SH-SY5Y (cell line): ENCODE results near the gene GALNT9.

Experiments used
- GATA2 ChIP-seq: IDR thresholded peaks from 2 replicates; pipeline ENCODE4 v1.6.1; 2011; ENCODE audit warnings: mild to moderate bottlenecking, low read depth, low read length
- GATA3 ChIP-seq: IDR thresholded peaks from 2 replicates; pipeline ENCODE4 v1.6.1; 2011; ENCODE audit warnings: low read depth, mild to moderate bottlenecking, low read length, moderate library complexity

- no peak for TF ChIP-seq GATA2
- no peak for TF ChIP-seq GATA3
Observed at GRCh38 chr12:132300789-132301722, 28.3 kb downstream of the GALNT9 start.
